PFSK-1 (cell line): ENCODE results near the gene COL21A1.

ENCODE experiments used
- FOXP2 ChIP-seq: optimal IDR thresholded peaks from 2 replicates; pipeline ENCODE3; 2011; ENCODE audit warnings: borderline replicate concordance, control low read depth, inconsistent platforms; ENCODE audit not compliant: insufficient read depth; ENCODE audit errors: extremely low read length, extremely low read depth
- POLR2AphosphoS5 ChIP-seq: IDR thresholded peaks from 2 replicates; pipeline ENCODE4 v1.6.1; 2012; ENCODE audit warnings: low read depth, mild to moderate bottlenecking, control low read depth, low read length, moderate library complexity
- SIN3A ChIP-seq: IDR thresholded peaks from 2 replicates; pipeline ENCODE4 v1.6.1; 2012; ENCODE audit warnings: mild to moderate bottlenecking, low read length, moderate library complexity, borderline replicate concordance; ENCODE audit not compliant: insufficient read depth
- TAF1 ChIP-seq: IDR thresholded peaks from 2 replicates; pipeline ENCODE4 v1.6.1; 2012; ENCODE audit warnings: low read length, control low read depth, borderline replicate concordance; ENCODE audit not compliant: insufficient read depth
- TF ChIP-seq, protein P1 (sequence below), 2 experiments: IDR thresholded peaks; 2 replicates each; pipeline versions ENCODE4 v1.6.1 to v1.8.0; 2011 to 2012; ENCODE audit warnings: low read depth in 2 of 2, low read length in 2 of 2, control low read depth in 1 of 2, inconsistent platforms in 1 of 2, mild to moderate bottlenecking in 1 of 2, moderate library complexity in 1 of 2; ENCODE audit not compliant: insufficient read depth in 1 of 2

DNA sequence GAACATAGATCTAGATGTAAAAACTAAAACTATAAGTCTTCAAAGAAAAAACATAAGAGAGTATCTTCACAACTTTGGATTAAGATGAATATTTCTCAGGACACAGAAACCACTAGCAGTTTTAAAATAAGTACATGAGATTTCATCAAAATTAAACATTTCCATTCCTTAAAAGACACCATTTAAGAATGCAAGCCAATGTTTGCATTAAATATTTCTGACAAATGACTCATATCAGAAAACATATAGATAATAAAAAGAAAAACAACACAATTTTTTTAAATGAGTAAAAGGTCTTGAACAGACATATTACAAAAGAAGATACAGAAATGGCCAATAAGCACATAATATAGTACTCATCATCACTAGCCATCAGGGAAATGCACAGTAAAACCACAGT, 59.7 kb downstream of the COL21A1 start:
- TF ChIP-seq POLR2AphosphoS5 (no peak), TAF1 (no peak), SIN3A (no peak), FOXP2 (no peak)
- TF ChIP-seq, protein P1, sequence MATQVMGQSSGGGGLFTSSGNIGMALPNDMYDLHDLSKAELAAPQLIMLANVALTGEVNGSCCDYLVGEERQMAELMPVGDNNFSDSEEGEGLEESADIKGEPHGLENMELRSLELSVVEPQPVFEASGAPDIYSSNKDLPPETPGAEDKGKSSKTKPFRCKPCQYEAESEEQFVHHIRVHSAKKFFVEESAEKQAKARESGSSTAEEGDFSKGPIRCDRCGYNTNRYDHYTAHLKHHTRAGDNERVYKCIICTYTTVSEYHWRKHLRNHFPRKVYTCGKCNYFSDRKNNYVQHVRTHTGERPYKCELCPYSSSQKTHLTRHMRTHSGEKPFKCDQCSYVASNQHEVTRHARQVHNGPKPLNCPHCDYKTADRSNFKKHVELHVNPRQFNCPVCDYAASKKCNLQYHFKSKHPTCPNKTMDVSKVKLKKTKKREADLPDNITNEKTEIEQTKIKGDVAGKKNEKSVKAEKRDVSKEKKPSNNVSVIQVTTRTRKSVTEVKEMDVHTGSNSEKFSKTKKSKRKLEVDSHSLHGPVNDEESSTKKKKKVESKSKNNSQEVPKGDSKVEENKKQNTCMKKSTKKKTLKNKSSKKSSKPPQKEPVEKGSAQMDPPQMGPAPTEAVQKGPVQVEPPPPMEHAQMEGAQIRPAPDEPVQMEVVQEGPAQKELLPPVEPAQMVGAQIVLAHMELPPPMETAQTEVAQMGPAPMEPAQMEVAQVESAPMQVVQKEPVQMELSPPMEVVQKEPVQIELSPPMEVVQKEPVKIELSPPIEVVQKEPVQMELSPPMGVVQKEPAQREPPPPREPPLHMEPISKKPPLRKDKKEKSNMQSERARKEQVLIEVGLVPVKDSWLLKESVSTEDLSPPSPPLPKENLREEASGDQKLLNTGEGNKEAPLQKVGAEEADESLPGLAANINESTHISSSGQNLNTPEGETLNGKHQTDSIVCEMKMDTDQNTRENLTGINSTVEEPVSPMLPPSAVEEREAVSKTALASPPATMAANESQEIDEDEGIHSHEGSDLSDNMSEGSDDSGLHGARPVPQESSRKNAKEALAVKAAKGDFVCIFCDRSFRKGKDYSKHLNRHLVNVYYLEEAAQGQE (IDR thresholded peaks at IDR 0.05; ENCODE audit: insufficient read depth in 1 of 2, low read depth in 2 of 2, low read length in 2 of 2), result no peak
